HepG2 (cell line): ENCODE data around the gene INF2. TPM values are rescaled to one million over a fixed set of nuclear protein-coding genes. Genes with fewer than 3 reads are reported as not detected.

Experiments
- AGO2 ChIP-seq: fragments of 200-400 bp; formaldehyde crosslinking; optimal IDR thresholded peaks from 2 replicates; pipeline ENCODE3; 2017; ENCODE audit warnings: mild to moderate bottlenecking, low read depth, low read length, moderate library complexity
- CEBPG ChIP-seq: IDR thresholded peaks from 2 replicates; pipeline ENCODE4 v1.6.1; 2016
- DNMT3B ChIP-seq: conservative IDR thresholded peaks from 2 replicates; pipeline ENCODE4 v1.6.1; 2016; ENCODE audit warnings: missing biosample characterization, control low read depth
- GTF2F1 ChIP-seq: fragments of 150-350 bp; IDR thresholded peaks from 2 replicates; pipeline ENCODE4 v1.6.1; 2014; ENCODE audit warnings: low read length
- HNRNPK ChIP-seq: fragments of 200-400 bp; formaldehyde crosslinking; IDR thresholded peaks from 2 replicates; pipeline ENCODE4 v1.6.1; 2018; ENCODE audit warnings: low read length, low read depth, moderate library complexity, mild to moderate bottlenecking; ENCODE audit not compliant: poor library complexity, severe bottlenecking
- MAFF ChIP-seq: IDR thresholded peaks from 2 replicates; pipeline ENCODE4 v1.6.1; 2011; ENCODE audit warnings: low read depth, low read length, improper control_type of control experiment
- MTA1 ChIP-seq: sonication (generic); formaldehyde crosslinking; IDR thresholded peaks from 2 replicates; pipeline ENCODE4 v1.4.0; 2020; ENCODE audit warnings: missing genetic modification reagents, mild to moderate bottlenecking, borderline replicate concordance
- MXD3 ChIP-seq: IDR thresholded peaks from 2 replicates; pipeline ENCODE4 v1.6.1; 2016; ENCODE audit warnings: mild to moderate bottlenecking, missing biosample characterization, missing genetic modification reagents
- NCOA2 ChIP-seq: sonication (generic); formaldehyde crosslinking; IDR thresholded peaks from 2 replicates; pipeline ENCODE4 v1.8.0; 2022; ENCODE audit warnings: inconsistent platforms
- NRL ChIP-seq: sonication (generic); formaldehyde crosslinking; IDR thresholded peaks from 2 replicates; pipeline ENCODE4 v1.5.0; 2020; ENCODE audit warnings: missing genetic modification reagents, mild to moderate bottlenecking, moderate library complexity, borderline replicate concordance
- SMAD1 ChIP-seq: sonication (generic); formaldehyde crosslinking; IDR thresholded peaks from 2 replicates; pipeline ENCODE4 v1.4.0; 2020; ENCODE audit warnings: missing genetic modification reagents, low read depth, mild to moderate bottlenecking, borderline replicate concordance
- YEATS2 ChIP-seq: sonication (generic); formaldehyde crosslinking; IDR thresholded peaks from 2 replicates; pipeline ENCODE4 v1.4.0; 2020; ENCODE audit warnings: missing genetic modification reagents, borderline replicate concordance
- ZBTB42 ChIP-seq: sonication (generic); formaldehyde crosslinking; IDR thresholded peaks from 2 replicates; pipeline ENCODE4 v1.5.0; 2020; ENCODE audit warnings: mild to moderate bottlenecking, missing genetic modification reagents
- ZFX ChIP-seq: sonication (generic); formaldehyde crosslinking; IDR thresholded peaks from 2 replicates; pipeline ENCODE4 v1.4.0; 2020; ENCODE audit warnings: mild to moderate bottlenecking, low read depth, missing genetic modification reagents, moderate library complexity
- ZKSCAN1 ChIP-seq: fragments of 150-350 bp; IDR thresholded peaks from 2 replicates; pipeline ENCODE4 v1.6.1; 2014; ENCODE audit warnings: low read length
- ZNF205 ChIP-seq: IDR thresholded peaks from 2 replicates; pipeline ENCODE4 v1.6.1; 2018; ENCODE audit warnings: missing biosample characterization, missing genetic modification reagents
- ZNF253 ChIP-seq: sonication (generic); formaldehyde crosslinking; IDR thresholded peaks from 2 replicates; pipeline ENCODE4 v1.8.0; 2022; ENCODE audit warnings: mild to moderate bottlenecking, missing genetic modification reagents, borderline replicate concordance
- ZNF280B ChIP-seq: sonication (generic); formaldehyde crosslinking; IDR thresholded peaks from 2 replicates; pipeline ENCODE4 v1.5.0; 2020; ENCODE audit warnings: missing genetic modification reagents, mild to moderate bottlenecking, borderline replicate concordance
- ZNF432 ChIP-seq: sonication (generic); formaldehyde crosslinking; IDR thresholded peaks from 2 replicates; pipeline ENCODE4 v1.5.0; 2020; ENCODE audit warnings: missing genetic modification reagents, mild to moderate bottlenecking, borderline replicate concordance
- ZNF557 ChIP-seq: sonication (generic); formaldehyde crosslinking; IDR thresholded peaks from 2 replicates; pipeline ENCODE4 v1.4.0; 2020; ENCODE audit warnings: missing genetic modification reagents
- ZNF75D ChIP-seq: sonication (generic); formaldehyde crosslinking; IDR thresholded peaks from 2 replicates; pipeline ENCODE4 v1.8.1; 2023; ENCODE audit warnings: missing genetic modification reagents, mild to moderate bottlenecking, borderline replicate concordance
- ZNF780A ChIP-seq: sonication (generic); formaldehyde crosslinking; IDR thresholded peaks from 2 replicates; pipeline ENCODE4 v1.8.0; 2022; ENCODE audit warnings: mild to moderate bottlenecking, missing genetic modification reagents, moderate library complexity
- ZNF788 ChIP-seq: sonication (generic); formaldehyde crosslinking; IDR thresholded peaks from 2 replicates; pipeline ENCODE4 v1.5.0; 2020; ENCODE audit warnings: mild to moderate bottlenecking, missing genetic modification reagents, borderline replicate concordance
- polyA plus RNA-seq, 8 experiments: library from polyadenylated mRNA; depleted of rRNA in 3 of 8; stranded (reverse) in 7 of 8; unstranded in 1 of 8; fragments of >200 nt; fragmentation: Illumina TruSeq in 4 of 8; extraction: Trizol in 4 of 8; gene quantifications; 2 replicates each; pipeline versions ENCODE4 v1.2.1 to v1.2.3, GENCODE V29; 2011 to 2016; ENCODE audit warnings: low read depth in 4 of 8, missing spikeins in 1 of 8, mixed read lengths in 1 of 8; ENCODE audit not compliant: insufficient read depth in 1 of 8
- total RNA-seq, 5 experiments: library from RNA; depleted of rRNA; stranded (reverse); fragments of >200 nt; fragmentation: Illumina TruSeq; extraction: Trizol; gene quantifications; 2 replicates each; pipeline ENCODE4 v1.2.3, GENCODE V29; 2016; ENCODE audit warnings: low read depth in 1 of 5
- TF ChIP-seq, protein P1 (sequence below): conservative IDR thresholded peaks from 2 replicates; pipeline ENCODE4 v1.6.1; 2018; ENCODE audit warnings: missing genetic modification reagents
- TF ChIP-seq, protein P2 (sequence below): sonication (generic); formaldehyde crosslinking; IDR thresholded peaks from 2 replicates; pipeline ENCODE4 v1.8.1; 2023; ENCODE audit warnings: mild to moderate bottlenecking, inconsistent platforms, moderate library complexity, missing genetic modification reagents, borderline replicate concordance
- TF ChIP-seq, protein P3 (sequence below): sonication (generic); formaldehyde crosslinking; IDR thresholded peaks from 2 replicates; pipeline ENCODE4 v1.8.0; 2022; ENCODE audit warnings: mild to moderate bottlenecking, missing genetic modification reagents

The INF2 gene
- total and polyA plus RNA-seq, 2 of the 13 experiments (the other 11 are each of a cell fraction or from before 2014, with no cell fraction given): 16.4 to 26.4 TPM

DNA sequence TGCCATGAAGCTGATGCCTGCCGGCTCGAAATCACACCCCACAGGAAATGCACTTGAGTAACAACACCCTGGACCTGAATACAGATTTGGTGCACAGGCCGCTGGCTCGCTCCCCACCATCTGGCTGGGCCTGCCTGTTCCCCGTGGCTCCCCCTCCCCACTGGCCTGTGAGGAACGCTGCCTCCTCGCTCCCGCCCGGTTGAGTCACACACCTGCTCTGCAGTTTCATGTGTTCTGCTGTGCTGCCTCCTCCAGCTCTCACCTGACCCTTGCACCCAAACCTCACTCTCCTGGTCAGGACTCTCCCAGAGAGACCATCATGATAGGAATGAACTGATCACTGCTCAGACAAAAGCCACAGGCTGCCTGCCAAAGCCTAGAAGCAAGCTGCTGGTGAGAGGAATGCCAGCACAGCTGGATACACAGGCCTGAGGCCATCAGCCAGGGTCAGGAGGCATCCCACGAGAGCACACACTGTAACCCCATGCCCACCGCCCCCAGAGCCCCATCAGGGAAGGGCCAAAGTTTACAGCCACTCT is 59.8 kb downstream of the INF2 start (continued):
- TF ChIP-seq MTA1 (CRISPR knock-in tag): peak; percentile 46; the same call in 1 of the 2 replicates
- TF ChIP-seq GTF2F1: no peak
- peak; percentile 40; the same call in 1 of the 2 replicates for TF ChIP-seq YEATS2 (CRISPR knock-in tag)
- no peak for TF ChIP-seq ZNF75D (CRISPR knock-in tag)
- TF ChIP-seq ZNF280B (CRISPR knock-in tag): peak; percentile 68; the same call in 1 of the 2 replicates
- no peak for TF ChIP-seq NCOA2 (CRISPR knock-in tag)
- TF ChIP-seq AGO2: peak; percentile 90
- no peak for TF ChIP-seq SMAD1 (CRISPR knock-in tag)
- no peak for TF ChIP-seq MXD3 (CRISPR knock-in tag)
- TF ChIP-seq ZBTB42: no peak
- TF ChIP-seq ZNF253 (CRISPR knock-in tag): no peak
- TF ChIP-seq, protein P1, sequence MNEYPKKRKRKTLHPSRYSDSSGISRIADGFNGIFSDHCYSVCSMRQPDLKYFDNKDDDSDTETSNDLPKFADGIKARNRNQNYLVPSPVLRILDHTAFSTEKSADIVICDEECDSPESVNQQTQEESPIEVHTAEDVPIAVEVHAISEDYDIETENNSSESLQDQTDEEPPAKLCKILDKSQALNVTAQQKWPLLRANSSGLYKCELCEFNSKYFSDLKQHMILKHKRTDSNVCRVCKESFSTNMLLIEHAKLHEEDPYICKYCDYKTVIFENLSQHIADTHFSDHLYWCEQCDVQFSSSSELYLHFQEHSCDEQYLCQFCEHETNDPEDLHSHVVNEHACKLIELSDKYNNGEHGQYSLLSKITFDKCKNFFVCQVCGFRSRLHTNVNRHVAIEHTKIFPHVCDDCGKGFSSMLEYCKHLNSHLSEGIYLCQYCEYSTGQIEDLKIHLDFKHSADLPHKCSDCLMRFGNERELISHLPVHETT: no peak
- peak; percentile 99 for TF ChIP-seq ZNF780A (CRISPR knock-in tag)
- TF ChIP-seq, protein P2, sequence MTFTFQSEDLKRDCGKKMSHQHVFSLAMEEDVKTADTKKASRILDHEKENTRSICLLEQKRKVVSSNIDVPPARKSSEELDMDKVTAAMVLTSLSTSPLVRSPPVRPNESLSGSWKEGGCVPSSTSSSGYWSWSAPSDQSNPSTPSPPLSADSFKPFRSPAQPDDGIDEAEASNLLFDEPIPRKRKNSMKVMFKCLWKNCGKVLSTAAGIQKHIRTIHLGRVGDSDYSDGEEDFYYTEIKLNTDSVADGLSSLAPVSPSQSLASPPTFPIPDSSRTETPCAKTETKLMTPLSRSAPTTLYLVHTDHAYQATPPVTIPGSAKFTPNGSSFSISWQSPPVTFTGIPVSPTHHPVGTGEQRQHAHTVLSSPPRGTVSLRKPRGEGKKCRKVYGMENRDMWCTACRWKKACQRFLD (CRISPR knock-in tag): no peak
- peak; percentile 67 for TF ChIP-seq CEBPG (CRISPR knock-in tag)
- TF ChIP-seq, protein P3, sequence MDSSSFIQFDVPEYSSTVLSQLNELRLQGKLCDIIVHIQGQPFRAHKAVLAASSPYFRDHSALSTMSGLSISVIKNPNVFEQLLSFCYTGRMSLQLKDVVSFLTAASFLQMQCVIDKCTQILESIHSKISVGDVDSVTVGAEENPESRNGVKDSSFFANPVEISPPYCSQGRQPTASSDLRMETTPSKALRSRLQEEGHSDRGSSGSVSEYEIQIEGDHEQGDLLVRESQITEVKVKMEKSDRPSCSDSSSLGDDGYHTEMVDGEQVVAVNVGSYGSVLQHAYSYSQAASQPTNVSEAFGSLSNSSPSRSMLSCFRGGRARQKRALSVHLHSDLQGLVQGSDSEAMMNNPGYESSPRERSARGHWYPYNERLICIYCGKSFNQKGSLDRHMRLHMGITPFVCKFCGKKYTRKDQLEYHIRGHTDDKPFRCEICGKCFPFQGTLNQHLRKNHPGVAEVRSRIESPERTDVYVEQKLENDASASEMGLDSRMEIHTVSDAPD (CRISPR knock-in tag): peak; percentile 42; the same call in 1 of the 2 replicates
- peak; percentile 7; the same call in 1 of the 2 replicates for TF ChIP-seq MAFF
- TF ChIP-seq ZNF432: no peak
- peak; percentile 83; the same call in 1 of the 2 replicates for TF ChIP-seq ZNF788 (CRISPR knock-in tag)
- peak; percentile 80 for TF ChIP-seq ZFX
- peak; percentile 33; the same call in 1 of the 2 replicates for TF ChIP-seq NRL (CRISPR knock-in tag)
- 0 out of 2 replicates have a peak, but pooled peaks have one; percentile 71 for TF ChIP-seq ZNF205 (CRISPR knock-in tag)
- TF ChIP-seq ZNF557 (CRISPR knock-in tag): no peak
- TF ChIP-seq ZKSCAN1: no peak
- no peak for TF ChIP-seq DNMT3B
- no peak for TF ChIP-seq HNRNPK
